HG03159 (cell line): ENCODE data around the gene NAV1.
"Not testable (repeated sequence)": the region's sequence is repeated elsewhere in the genome, so short reads cannot be mapped to it uniquely, and the experiment has no call there.

Experiments used
- ATAC-seq: cut with Tn5 transposase; IDR thresholded peaks from one replicate; pipeline ENCODE4 v1.9.1; 2021; ENCODE audit warnings: mild to moderate bottlenecking, moderate library complexity; ENCODE audit not compliant: unreplicated experiment

NAV1 gene

DNA sequence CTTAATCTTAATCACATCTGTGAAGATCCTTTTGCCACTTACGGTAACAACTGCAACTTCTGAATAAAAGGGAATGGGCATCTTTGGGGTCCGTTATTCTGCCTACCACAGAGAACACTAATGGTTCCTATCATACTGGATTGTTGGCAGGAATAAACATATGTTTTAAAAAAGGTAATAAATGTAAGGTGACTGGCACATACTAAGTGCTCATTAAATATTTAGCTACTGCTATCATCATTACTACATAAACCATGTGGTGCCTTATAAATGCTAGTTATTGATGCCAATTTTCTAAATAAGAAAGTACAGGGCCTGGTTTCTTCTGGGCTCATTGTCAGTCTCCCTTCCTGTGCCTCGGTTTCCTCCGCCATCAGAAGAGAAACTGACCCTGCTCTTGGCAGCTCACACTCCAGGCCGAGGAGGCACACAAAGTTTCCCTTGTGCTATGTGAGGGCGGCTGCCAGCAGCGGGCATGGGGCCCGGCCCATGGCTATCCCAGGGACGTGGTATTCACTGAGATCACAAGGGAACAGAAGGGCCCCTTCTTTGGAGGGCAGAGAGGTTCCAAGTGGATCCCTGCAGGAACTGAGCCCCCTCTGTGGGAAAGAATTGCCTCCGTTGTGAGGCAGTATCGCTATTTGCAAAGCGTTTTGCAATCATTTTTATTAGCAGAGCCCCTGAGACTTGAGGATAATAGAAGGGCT is 26.2 kb downstream of the NAV1 start:
- ATAC-seq: no peak

DNA sequence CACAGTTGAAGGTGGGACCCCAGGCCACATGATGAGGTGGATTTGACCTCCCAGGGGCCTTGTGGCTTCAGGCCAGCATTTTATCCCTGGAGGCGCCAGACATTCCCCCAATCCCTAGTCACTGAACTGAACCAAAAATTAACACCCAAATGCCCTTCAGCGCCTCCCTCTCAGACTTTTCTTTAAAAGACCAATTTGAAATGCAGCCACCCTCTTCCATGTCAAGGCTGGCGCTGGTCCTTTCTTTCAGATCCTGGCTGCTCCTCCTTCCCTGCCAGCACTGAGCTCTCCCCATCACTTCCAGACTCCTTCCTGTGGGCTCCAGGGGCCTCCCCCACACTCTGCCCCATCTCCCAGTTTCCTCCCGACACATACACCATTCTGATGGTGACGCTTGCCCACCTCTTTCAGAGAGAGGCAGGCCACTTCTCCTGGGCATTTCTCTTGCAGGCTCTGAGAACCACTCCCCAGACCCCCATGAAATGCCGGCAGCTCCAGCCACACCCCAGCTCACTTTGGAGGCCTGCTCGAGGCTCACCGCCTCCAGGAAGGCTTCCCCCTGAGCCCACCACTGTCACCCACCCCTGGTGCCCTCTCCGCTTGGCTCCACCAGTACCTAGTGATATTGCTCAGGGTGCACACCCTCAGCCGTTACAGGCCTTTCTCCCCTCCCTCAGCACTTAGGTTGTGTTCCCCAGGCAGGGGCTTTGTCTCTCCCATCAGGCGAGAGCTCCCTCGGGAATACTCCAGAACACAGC is 27.0 kb downstream of the NAV1 start:
- no peak for ATAC-seq

DNA sequence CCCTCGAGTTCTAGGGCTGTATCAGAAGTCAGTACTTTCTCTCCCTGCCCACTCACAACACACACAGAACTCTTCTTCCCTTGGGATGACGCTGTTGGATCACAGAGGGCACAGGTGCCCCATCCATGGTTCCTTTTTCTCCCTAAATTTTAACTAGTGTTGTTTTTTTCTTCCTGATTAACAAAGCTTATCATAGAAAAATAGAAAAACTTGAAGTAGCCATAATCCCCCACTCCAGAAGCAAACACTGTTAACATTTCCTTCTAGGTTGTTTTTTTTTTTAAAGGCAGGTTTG is 27.5 kb downstream of the NAV1 start:
- no peak for ATAC-seq

DNA sequence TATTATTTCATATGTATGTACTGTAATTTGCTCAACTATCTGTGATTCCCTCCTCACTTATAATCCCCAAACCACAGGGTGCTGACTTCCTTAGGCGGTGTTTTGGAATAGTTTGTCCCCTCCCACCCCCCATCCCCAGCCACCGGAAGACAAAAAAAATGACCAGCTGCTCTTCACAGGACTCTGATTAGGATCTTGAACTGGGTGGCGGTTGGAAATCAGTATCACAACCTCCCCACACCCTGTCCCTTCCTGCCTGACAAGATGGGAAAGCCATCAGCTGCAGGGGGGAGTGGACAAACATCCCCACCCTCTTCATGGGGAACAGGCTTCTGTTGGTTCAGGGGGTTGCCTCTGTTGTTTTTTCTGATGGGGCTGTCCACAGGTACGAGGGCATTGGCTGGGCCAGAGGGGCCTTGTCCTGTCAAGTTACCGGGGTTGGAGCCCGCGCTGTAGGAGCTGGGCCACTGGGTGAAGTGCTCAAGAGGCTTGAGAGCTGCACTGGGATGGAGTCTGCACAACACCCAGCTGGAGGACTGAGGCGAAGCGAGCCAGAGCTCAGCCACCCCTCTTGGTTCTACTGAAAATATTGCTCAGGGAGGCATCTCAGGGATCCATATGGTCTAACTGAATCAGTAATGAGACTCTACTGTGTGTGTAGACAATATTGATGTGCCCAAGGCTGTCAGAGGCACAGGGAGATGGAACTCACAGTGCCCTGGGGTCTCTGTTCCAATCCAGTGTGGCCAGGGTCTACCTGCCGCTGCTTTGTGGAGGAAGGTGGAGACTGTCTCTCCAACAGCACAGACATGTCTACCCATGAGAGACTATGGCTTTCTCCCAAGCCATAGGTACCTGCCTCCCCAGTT is 28.2 kb downstream of the NAV1 start:
- no peak for ATAC-seq

DNA sequence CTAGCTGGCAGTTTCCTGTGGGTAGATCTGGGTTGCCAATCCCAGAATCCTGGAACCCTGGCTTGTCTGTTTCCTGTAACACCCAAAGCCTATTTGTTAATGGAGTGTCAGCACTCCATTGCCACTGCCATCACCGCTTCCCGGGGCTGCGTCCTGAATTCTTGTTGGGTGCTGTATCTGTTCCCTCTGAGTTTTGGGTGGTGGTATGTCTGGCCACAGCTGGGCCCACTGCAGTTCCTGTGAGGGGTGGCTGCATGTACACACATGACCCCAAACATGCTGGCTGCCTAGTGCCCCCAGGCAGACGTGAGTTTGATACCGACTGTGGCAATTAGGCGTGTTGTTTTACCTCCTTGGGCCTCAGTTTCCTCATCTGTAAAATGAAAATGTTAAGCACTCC is 29.3 kb downstream of the NAV1 start:
- no peak for ATAC-seq

DNA sequence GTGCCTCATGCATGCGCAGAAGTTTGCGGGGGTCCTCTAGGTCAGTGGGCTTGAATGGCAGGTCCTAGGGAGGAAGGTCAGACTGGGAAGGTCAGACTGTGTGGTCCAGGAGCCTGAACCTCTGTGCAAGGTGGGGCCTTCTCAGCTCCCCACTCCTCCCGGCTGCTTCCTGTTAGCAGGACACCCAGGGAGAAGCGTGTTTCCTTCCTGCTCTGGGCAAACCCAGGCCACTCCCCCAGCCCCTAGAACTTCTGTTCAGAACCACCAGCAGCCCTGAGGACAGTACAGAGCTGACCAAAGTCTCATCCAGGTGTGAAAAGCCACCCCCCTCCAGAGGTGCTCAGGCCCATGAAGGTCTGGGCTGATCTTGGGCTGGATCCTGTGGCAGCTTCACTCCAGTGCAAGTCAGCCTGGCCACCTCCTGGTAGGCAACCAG is 29.9 kb downstream of the NAV1 start:
- ATAC-seq: no peak

DNA sequence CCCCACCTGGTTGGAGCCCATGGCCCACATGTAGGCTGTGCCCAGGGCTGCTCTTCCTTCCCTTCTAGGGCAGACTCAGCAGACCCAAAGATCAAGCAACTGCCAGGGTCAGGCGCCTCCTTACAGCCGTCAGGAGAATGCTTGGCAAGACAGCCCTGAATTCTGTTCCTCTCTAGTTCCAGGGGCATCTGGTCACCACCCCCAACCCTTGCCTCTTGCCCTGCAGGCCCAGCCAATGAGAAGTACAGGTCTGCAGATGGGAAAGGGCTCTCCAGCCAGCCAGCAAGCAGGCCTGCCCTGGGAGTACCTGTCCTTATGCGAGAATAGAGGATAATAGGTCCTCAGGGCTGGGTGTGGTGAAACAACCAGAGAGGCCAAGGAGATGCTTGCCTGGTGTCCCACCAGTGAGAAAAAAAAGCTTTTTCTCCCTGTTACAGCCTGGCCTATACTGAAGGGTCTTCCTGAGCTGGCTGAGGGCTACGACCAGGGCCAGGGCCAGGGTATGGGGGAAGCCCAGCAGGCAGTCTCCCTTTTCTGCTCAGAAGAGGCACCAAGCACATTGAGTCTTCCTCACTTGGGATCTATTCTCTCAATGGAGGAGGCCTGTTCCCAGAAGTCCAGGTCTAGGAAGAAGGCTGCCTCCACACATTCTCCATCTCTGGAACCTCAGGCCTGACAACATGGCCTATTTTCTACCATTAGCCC is 31.4 kb downstream of the NAV1 start:
- no peak for ATAC-seq

DNA sequence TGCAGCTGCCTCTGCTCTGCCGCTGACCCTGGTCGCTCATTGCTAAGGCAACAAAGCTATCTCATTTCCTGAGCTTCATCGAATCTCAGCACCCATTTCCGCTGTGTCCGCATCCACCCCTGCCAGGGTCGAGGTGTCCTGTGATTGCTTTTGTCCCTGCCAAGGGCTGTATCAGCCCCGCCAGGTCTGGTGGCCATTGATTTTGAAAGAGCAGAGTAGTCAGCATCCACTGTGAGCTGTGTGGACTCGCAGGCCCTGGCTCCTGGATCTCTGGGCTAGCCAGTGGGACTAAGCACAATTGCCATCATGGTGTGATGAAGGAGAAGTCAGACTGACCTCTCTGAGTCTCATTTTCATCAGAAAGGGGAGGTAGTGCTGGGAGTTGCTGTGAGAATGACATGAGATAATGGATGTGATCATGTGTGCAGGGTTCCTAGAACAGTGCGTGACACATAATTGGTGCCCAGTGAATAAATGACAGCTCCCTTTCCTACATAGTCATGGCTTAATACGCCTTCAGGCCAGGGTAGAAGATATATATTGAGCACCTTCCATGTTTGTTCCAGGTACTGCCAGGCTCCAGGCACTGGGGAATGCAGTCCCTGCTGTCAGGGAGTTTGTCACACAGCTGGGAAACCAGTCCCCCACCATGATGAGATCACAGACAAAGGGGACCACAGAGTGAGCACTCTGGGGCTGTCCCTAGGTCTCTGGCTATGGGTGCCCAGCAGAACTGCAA is 32.1 kb downstream of the NAV1 start:
- ATAC-seq: no peak

DNA sequence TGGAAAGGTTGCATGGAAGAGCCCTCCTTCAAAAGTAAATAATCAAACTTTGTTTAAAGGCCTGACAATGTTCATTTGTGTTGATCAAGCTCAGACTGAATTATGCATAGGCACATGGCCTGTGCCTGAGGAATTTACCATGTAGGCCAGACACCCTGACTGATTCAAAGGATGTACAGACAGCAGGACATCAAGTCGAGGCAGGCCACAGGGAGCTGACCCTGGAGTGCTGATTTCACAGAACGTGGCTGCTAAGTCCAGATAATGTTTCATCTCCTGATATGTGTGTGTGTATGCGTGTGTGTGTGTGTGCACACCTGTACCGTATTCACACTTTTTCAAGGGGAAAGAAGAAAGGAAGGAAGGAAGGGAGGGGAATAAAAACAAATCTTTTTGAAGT is 34.1 kb downstream of the NAV1 start:
- ATAC-seq: no peak

DNA sequence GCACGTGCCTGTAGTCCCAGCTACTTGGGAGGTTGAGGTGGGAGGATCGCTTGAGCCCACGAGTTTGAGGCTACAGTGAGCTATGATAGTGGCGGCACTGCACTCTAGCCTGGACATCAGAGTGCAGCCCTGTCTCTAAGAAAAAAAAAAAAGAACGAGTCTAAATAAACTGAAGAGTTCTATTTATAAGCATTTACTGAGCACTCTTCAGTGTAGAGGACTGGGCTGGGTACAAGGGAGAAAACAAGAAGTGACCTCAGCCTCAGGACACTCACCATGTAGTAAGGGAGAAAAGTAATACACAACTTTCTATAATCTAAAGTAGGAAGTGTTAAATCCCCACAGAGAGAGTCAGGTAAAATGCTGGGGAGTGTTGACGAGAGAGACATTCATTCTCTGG is 35.0 kb downstream of the NAV1 start:
- ATAC-seq: no peak

DNA sequence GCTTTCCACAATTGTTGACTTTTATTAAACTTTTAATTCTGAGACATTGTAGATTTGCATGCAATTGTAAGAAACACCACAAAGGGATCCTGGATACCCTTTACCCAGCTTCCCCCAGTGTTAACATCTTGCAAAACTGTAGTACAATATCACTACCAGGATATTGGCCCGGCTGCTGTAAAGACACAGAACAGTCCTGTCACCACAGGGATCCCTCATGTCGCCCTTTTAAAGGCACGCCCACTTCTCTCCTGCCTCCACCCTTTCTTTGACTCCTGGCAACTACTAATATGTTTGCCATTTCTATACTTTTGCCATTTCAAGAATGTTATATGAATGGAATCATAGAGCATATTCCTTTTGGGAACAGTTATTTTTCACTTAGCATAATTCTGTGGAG is 37.0 kb downstream of the NAV1 start:
- ATAC-seq: no peak

DNA sequence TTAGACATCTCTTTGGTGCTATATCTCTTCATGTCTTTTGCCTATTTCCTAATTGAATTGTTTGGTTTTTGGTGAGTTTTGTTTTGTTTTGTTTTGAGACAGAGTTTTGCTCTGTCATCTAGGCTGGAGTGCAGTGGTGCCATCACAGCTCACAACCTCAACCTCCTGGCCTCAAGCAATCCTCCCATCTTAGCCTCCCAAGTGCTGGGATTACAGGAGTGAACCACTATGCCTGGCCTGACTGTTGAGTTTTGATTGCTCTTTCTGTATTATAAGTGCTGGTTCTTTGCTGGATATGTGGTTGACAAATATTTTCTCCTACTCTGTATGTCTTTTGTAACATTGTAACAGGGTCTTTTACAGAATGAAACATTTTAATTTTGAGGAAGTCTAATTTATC is 38.0 kb downstream of the NAV1 start:
- no peak for ATAC-seq

DNA sequence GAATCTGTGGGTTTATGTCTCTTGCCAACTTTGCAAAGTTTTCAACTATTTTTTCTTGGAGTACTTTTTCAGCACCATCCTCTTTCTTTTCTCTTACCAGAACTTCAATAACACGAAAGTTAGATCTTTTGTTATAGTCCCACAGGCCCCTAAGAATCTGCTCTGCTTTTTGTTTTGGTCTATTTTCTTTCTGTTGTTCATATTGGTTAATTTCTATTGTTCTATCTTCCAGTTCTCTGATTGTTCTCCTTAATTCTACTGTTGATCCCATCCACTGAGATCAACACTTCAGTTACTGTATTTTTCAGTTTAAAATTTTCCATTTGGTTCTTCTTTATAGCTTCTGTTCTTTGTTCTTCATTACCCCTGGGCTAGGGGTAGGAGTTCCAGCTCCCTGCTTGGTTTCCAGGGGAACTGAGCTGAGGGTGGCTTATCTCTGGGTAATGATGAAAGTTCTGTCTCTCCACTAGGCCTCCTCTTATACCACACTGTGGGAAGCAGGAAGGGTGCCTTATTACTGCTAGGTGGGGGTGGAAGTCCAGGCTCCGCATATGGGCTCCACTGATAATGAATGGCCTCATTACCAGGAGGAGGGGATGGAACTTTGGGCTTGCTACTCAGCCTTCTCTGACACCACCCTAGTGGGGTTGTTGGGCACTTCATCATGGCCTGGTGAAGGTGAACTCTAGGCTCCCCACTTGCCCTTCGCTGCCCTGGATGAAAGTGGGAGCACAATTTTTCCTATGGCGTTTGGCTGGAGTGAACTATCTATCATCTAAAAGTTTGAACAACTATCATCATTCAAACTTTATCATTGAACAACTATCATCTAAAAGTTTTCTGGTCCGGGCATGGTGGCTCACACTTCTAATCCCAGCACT is 39.3 kb downstream of the NAV1 start:
- ATAC-seq: no peak

DNA sequence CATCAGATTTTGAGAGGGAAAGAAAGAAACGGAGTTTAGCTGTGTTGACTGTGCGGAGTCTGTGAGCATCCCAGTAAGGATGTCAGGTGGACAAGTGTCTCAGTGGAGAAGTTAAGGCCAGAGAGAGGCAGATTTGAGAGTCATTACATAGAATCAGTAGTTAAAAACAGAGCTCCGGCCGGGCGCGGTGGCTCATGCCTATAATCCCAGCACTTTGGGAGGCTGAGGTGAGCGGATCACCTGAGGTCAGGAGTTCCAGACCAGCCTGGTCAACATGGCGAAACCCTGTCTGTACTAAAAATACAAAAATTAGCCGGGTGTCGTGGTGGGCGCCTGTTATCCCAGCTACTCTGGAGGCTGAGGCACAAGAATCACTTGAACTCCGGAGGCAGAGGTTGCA is 42.4 kb downstream of the NAV1 start:
- not testable (repeated sequence) for ATAC-seq

DNA sequence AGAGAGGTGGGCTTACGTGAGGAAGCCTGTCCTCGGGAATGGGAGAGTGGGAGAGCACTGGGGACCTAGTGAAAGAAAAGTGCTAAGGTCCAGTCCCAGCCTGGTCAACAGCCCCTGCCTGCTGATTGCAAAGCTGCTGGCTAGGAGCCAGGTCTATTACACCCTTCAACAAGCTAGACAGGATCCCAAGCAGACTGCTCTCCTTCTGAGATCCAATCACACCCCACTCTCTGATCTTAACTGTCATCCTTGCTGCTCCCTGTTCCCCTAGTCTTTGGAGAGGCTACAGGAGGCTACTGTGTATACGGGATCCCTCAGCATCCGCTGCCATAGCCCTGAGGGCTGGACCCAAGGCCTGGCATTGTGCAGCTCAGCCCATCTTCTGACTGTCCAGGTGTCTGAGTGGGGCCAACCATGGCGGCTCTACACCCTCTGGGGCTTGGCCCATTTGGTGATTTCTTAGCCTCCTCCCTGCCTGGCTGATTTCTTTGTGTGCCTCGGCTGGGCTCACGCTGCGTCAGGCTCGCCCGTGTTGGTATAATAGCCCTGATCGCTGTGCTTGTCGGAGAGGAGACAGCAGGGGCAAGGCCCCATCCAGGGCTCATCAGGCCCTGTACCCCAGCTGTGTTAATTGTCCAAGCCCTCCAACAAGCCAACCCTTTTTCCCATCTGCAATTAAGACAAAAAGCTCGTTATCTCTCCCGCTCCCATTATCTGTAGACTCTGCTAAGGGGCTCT is 43.9 kb downstream of the NAV1 start:
- ATAC-seq: no peak

DNA sequence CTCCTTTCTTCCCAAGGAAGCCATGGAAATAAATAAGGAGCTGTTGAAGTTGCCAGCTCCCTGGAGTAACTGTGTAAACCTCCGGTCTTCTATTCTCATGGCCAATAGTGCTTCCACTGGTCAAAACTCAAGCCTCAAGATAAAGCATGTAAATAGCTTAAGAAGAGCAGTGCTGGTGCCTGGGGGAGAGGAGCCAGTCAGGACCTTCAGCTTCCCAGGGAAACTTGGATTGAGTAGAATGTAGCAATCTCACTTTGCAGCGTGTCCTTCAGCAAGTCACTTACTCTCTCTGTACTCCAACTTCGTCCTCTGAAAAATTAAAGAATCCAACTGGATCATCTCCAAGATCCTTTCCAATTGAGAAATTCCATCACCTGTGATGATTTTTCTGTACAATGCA is 44.7 kb downstream of the NAV1 start:
- ATAC-seq: no peak

DNA sequence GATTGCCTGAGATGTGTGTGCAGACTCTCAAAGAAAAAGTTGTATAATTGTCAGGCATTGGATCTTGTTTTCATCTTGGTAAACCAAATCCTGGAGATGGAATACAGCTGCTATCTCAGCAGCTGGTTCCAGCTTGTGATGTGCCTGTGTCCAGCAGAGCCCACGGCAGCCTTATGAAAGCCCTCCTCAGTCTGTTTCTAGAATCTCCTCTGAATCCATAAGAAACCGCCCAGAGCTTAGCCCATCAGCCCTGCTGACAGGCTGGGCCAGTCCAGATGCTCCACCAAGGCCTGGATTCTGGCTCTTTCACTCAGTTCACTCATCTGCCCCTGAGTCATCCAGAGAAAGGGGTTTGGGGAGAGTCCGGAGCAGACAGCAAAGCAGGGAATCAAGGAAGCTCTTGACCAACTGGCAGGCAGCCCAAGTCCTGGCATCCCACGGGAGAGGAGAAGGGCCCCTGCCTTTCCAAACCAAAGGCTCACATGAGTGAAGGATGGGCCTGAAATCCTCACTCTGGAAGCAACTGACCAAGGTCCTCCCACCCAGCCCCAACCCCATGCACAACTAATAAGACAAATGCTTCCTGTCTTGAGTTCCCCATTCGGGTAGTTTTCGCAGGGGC is 45.7 kb downstream of the NAV1 start:
- no peak for ATAC-seq

DNA sequence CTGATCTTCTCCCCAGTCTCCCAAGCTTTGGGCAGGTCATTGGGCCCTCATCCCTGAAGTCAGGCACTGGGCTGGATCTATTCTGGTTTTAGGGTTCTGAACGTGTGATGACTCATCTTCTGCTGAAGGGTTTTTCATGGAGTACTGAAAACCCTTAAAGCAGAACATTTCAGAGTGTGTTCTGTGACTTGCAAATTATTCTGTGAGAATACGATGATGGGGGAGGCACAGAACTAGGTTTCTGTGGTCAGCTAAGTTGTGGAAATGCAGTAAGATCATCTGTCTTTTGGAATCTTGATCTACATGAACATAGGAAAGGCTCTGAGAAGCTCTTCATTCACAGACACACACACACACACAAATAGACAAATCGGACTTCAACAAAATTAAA is 46.2 kb downstream of the NAV1 start:
- ATAC-seq: no peak

DNA sequence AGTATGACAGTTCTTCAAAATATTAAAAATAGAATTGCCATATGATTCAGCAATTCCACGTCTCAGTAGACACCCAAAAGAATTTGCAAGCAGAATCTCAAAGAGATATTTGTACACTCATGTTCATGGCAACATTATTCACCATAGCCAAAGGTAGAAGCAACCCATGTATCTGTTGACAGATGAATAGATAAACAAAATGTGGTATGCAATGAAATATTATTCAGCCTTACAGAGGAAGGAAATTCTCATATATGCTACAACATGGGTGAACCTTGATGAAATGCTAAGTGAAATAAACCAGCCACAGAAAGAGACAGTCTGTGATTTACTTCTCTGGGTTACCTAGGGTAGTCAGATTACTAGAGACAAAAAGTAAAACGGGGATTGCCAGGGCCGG is 47.0 kb downstream of the NAV1 start:
- no peak for ATAC-seq
